NAMALWA (cell line): Measurements from ENCODE around the gene DYNC1LI1.
"Not testable (repeated sequence)": the region's sequence is repeated elsewhere in the genome, so short reads cannot be mapped to it uniquely, and the experiment has no call there.

Experiments
- DNase-seq: peaks from one replicate; pipeline ENCODE4 v3.0.0-alpha.2; 2015; ENCODE audit warnings: low spot score

Gene DYNC1LI1

GRCh38 chr3:32531010-32531647 lies 39.5 kb downstream of the DYNC1LI1 start:
- DNase-seq: no peak

- no peak for DNase-seq
Measured at GRCh38 chr3:32525720-32526119, 44.9 kb downstream of the DYNC1LI1 start.

DNA sequence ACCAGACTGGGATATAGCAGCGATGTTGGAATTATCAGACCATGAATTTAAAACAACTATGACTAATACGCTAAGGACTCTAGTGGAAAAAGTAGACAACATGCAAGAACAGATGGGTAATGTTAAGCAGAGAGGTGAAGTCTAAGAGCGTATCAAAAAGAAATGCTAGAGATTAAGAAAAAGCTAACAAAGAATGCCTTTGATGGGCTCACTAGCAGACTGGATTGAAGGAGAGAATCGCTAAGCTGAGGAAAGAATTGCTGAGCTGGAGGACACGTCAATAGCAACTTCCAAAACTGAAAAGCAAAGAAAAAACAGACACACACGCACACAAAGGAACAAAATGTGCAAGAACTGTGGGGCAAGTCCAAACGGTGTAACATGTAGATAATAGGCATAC lies 48.0 kb downstream of the DYNC1LI1 start:
- DNase-seq: no peak

DNA sequence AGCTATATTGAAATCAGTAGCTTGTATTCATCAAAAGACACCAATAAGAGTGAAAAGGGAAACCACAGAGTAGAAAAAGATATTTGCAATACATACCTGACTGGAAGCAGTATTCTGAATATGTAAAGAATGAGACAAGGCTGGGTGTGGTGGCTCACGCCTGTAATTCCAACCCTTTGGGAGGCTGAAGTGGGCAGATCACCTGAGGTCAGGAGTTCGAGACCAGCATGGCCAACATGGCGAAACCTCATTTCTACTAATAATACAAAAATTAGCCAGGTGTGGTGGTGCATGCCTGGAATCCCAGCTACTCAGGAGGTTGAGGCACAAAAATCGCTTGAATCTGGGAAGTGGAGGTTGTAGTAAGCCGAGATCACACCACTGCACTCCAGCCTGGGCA lies 51.7 kb downstream of the DYNC1LI1 start:
- not testable (repeated sequence) for DNase-seq

- not testable (repeated sequence) for DNase-seq
Measured at GRCh38 chr3:32516751-32517150, 53.9 kb downstream of the DYNC1LI1 start.

DNA sequence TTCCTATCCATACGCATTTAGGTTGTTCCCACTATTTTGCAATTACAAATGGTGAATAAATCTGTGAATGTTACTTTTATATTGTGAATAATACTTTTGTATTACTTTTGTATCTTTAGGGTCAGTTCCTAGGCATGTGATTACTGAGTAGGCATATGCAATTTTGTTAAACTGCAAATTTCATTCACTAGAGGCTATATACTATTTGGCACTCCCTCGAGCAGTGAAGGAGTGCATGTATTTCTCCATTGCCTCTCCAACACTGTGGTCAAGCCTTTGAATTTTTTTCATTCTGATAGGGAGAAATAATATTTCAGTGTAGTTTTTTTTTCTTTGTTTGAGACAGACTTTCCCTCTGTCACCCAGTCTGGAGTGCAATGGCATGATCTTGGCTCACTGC lies 59.7 kb downstream of the DYNC1LI1 start:
- no peak for DNase-seq

DNA sequence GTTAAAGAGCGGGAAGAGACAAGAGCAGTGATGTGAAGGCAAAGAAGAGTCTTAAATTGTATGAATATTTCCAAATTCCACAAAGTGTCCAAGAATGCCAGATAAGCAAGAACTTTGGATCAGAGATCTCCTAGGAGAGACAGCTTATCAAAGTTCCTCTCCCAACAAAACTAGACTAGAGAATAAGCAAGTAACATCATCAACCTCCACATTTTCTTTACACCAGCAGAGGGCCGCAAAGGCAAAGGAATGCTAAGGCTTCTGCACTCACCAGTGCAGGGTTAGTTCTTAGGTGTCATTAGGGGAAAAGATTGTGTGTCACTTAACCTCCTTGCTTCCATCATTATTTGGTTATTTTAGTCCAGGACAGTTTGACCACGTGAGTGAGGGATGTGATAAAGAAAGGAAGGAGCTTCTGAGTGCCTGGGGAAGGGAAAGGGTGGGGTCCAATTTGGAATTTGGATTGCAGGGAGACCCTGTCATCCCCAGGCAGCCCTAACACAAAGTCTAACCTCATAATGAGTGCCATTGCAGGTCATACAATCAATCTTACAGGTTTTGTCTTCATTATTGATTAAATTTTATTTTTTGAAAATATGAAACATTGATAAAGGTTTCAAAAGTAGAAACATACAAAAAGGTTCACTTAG lies 60.5 kb downstream of the DYNC1LI1 start:
- DNase-seq: peak; percentile 86

GRCh38 chr3:32508711-32509110 lies 61.9 kb downstream of the DYNC1LI1 start:
- DNase-seq: no peak

GRCh38 chr3:32506466-32506865 lies 64.2 kb downstream of the DYNC1LI1 start:
- no peak for DNase-seq

DNA sequence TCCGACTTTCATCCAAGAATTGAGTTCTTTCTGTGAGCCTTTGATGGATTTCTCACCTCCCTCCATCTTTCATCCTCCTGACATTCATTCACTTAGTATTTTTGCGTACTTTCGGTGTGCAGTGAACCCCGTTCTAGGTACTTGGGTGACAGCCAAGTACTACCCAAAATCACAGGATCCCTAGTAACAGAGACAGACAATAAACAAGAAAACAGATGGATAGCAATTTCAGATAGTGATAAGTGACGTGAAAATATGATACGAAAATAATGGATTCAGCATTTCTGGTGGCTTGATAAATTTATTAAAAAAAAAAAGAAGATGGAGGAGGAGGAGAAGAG lies 67.7 kb downstream of the DYNC1LI1 start:
- DNase-seq: no peak

GRCh38 chr3:32502118-32502945 lies 68.3 kb downstream of the DYNC1LI1 start, which contains the start of gene CMTM6:
CMTM6 (minus strand) TSS chr3:32502852; CDS start chr3:32502745, 107 bp downstream.
- peak; percentile 81 for DNase-seq

DNA sequence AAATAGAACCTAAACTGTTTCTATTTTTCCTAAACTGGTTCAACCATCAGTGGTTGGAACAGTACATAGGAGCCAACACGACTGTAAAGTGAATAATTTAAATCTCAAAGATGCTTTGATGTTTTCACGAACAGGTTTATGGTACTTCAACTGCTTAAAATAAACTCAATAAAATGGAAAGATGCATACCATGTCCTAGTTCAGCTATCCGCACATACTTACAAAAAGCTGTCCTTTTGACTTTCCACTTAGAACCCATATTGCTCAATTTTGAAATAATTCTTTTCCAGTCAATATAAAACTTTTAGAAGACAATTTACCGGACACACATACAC lies 68.9 kb downstream of the DYNC1LI1 start:
- no peak for DNase-seq

GRCh38 chr3:32500880-32501782 lies 69.5 kb downstream of the DYNC1LI1 start:
- peak; percentile 21 for DNase-seq

DNA sequence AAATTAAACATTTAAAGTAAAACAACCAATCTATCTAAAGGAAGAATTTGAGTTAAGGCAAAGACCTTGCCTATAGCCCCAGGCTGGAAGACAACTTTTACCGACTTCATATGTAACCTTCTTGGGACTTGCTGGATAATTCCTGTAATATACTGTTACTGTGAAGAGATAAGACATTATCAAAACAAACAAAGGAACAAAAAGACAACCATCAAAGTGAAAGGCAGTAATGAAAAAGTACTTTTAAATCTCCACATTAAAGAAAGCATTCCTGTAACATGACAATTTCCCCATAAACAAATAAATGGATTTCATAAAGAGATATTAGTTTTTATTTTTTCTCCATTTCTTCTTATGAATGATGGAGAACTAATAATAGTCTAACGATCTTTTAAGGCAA lies 70.4 kb downstream of the DYNC1LI1 start:
- no peak for DNase-seq

DNA sequence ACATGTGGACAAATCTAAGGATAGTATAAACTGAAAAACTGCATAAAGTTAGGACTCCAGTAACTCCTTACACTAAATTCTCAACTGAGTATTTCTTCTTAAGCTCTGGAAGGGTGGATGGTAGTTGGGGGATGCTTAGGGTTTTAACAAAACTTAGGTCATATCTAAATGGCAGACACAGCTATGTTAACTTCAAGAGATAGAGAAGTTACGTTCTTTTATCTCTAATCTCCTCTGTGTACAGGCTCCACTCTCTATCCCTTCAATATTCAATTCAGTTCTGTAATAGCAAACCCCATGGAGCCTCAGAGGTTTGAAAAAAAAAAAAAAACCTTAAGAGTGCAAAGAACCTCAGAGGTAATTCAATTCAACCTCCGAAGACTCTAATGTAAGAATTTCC lies 71.1 kb downstream of the DYNC1LI1 start:
- DNase-seq: no peak

GRCh38 chr3:32498992-32499391 lies 71.7 kb downstream of the DYNC1LI1 start:
- no peak for DNase-seq

- peak; percentile 18 for DNase-seq
Measured at GRCh38 chr3:32498252-32498651, 72.4 kb downstream of the DYNC1LI1 start.

GRCh38 chr3:32495609-32496008 lies 75.0 kb downstream of the DYNC1LI1 start:
- no peak for DNase-seq

GRCh38 chr3:32495085-32495484 lies 75.6 kb downstream of the DYNC1LI1 start:
- no peak for DNase-seq

GRCh38 chr3:32493437-32494414 lies 76.9 kb downstream of the DYNC1LI1 start:
- DNase-seq: no peak
